Measurements from ENCODE around the gene PLA2G2D. TPM values are rescaled to one million over a fixed set of nuclear protein-coding genes. Genes with fewer than 3 reads are reported as not detected.

The PLA2G2D gene
- total RNA-seq, 1 experiment from 2014 or later, result not detected

DNA sequence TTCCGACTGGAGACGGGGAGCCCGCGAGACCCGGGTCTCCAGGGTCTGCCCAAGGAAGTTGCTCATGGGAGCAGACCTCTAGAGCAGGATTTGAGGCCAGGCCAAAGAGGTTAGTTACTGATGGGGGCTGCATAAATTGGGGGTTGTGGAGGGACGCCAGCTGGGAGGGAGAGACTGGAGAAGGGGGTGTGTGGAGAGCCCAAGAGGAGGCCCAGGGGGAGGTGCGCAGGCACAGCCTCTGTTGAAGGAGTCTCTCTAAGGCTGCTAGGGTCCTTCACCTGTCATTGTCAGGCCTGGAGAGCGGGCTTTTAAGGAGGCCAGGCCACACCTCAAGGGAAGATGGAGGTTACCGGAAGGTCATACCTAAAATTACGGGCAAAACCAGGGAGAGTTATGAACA, 49.0 kb downstream of the PLA2G2D start:
- no peak overlapping the region for H2BK20ac ChIP-seq (ENCODE audit: low read depth, low read length, poor library complexity, severe bottlenecking)
- H3K23me2 ChIP-seq (ENCODE audit: insufficient read length, low read depth, low read length, poor library complexity, severe bottlenecking), result no peaks in the 10 kb centered on the region
- H3K79me1 ChIP-seq (ENCODE audit: insufficient read depth, low read depth, low read length, poor library complexity, severe bottlenecking), result no peaks in the 10 kb centered on the region
- no peak overlapping the region for H2BK5ac ChIP-seq (ENCODE audit: insufficient read length, low read length)
- H2AK5ac ChIP-seq (ENCODE audit: insufficient read length, low read length), result no peak overlapping the region
- H2BK12ac ChIP-seq (ENCODE audit: insufficient read length, low read depth, low read length), result no peak overlapping the region
- H3K27ac ChIP-seq (ENCODE audit: insufficient read length, low read depth, low read length), result no peak overlapping the region
- Mint-ChIP-seq H3K4me1 (peaks cover 3 to 4% of the 10 kb centered on the region in 2 experiments), H3K27me3 (ENCODE audit: low read depth) (no peaks in the 10 kb centered on the region; the same call in 1 of the 2 replicates), H3K27ac (no peak overlapping the region; a peak in 1 of 7 replicates), H3K4me3 (no peak overlapping the region), H3K9me3 (no peaks in the 10 kb centered on the region), H3K36me3 (ENCODE audit: insufficient read depth in 1 of 3, low read depth in 3 of 3) (no peaks in the 10 kb centered on the region)
- no peaks in the 10 kb centered on the region for H3K4me1 ChIP-seq (ENCODE audit: insufficient read depth, low read length)
- no peak overlapping the region for H4K91ac ChIP-seq (ENCODE audit: insufficient read length, low read depth, low read length)
- H4K5ac ChIP-seq (ENCODE audit: insufficient read length, low read depth, low read length), result no peak overlapping the region
- no peak overlapping the region for H4K8ac ChIP-seq (replicated peaks; ENCODE audit: insufficient read length, low read depth, low read length)
- TF ChIP-seq CTCF (conservative IDR thresholded peaks at IDR 0.05), result no peak
- H3K9me3 ChIP-seq (ENCODE audit: control insufficient read depth, low read depth, low read length), result no peaks in the 10 kb centered on the region
- H2BK120ac ChIP-seq (ENCODE audit: low read depth, low read length, poor library complexity, severe bottlenecking), result no peak overlapping the region
- no peak overlapping the region for H3K14ac ChIP-seq (ENCODE audit: insufficient read depth, low read length)
- H3K56ac ChIP-seq (ENCODE audit: insufficient read length, low read depth, low read length), result no peak overlapping the region
- H3K4ac ChIP-seq (ENCODE audit: low read depth, low read length), result no peak overlapping the region
- H3K9ac ChIP-seq (ENCODE audit: extremely low read depth, insufficient read length, low read length), result no peak overlapping the region
- no peak overlapping the region for H2BK15ac ChIP-seq (ENCODE audit: low read depth, low read length)
- no peak for DNase-seq
- H3K27me3 ChIP-seq (ENCODE audit: insufficient read depth, low read length), result no peaks in the 10 kb centered on the region
- no peaks in the 10 kb centered on the region for H3K79me2 ChIP-seq (ENCODE audit: insufficient read depth, low read length)
- no peak overlapping the region for H3K18ac ChIP-seq (ENCODE audit: insufficient read length, low read depth, low read length)
- H3T11ph ChIP-seq (ENCODE audit: low read length), result no peak overlapping the region
- H3K4me2 ChIP-seq (ENCODE audit: insufficient read depth, insufficient read length, low read length), result no peak overlapping the region
- no peak overlapping the region for H3K23ac ChIP-seq (ENCODE audit: insufficient read length, low read depth, low read length)
- H4K20me1 ChIP-seq (ENCODE audit: control insufficient read depth, insufficient read depth, insufficient read length), result no peaks in the 10 kb centered on the region
- no CpG with 5 or more reads among the region's 10 CpGs for WGBS (ENCODE audit: extremely low coverage, insufficient read length, low lambda C conversion rate)
- no peak overlapping the region for H2AFZ ChIP-seq (ENCODE audit: low read length)

Measured in H9 (cell line).